HG02610 (cell line): ENCODE measurements around the gene EYA2.

Source experiments
- ATAC-seq: cut with Tn5 transposase; IDR thresholded peaks from one replicate; pipeline ENCODE4 v1.9.1; 2021; ENCODE audit warnings: mild to moderate bottlenecking, moderate library complexity; ENCODE audit not compliant: unreplicated experiment

Gene EYA2

DNA sequence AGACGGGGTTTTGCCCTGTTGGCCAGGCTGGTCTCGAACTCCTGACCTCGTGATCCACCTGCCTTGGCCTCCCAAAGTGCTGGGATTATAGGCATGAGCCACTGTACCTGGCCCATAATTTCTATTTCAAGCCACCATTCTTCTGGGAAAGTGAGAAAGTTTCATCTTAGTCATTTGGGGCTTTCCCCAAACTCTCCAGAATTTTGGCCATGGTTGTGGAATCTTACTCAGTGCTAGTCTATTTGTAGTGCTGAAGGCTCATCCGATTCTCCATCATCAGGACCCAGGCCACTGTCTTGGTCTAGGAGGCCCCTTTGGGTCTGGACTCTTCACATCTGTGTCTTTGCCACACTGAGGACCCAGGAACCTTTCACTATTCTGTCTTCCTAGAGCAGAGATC lies 164.9 kb downstream of the EYA2 start:
- no peak for ATAC-seq

DNA sequence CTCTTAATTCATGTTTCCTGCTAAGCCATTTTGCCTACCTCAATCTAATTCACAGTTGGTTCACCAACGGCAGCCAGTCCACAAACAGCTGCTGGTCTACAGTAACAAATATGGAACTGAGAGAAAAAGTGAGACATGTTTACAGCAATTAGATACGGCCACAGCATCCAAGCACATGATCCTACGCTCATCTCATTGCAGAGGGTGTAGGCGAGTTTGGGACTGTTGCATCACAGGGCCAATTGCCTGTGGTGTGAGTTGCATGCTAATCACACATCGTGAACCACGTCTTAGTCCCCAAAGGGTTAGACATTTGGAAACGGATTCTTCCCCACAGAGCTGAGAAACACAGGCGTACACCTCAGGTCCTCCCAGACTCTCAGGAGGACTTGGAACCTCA lies 166.9 kb downstream of the EYA2 start:
- no peak for ATAC-seq

DNA sequence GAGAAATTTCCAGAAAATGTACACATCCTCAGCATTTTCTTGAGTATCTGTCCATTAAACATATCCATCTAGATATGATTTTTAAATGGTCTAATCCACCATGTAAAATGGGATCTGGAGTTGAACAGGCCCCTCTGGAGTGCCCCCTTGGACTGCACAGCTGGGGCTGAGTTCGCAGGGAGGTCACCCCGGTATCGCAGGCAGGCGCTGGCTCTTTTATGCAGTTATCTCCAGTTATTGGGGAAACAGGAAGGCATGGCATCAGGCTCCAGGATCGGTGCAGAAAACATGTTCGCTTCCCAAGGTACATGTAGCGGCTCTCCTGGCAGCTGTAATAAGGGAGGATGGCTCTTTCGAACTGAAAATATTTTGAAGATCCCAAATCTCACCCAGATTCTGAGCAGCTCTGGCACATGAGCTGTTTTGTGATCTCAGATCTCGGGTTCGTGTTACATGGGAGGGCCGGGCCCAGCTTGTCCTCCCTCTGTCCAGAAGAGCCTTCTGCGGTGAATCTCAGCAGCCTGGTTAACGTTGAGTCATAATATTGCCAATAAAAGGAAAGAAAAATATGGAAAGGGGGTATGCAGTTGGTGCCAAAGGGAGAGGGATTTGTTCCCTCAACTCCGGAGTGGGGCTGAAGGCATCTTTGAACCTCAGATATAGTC lies 167.7 kb downstream of the EYA2 start:
- no peak for ATAC-seq

DNA sequence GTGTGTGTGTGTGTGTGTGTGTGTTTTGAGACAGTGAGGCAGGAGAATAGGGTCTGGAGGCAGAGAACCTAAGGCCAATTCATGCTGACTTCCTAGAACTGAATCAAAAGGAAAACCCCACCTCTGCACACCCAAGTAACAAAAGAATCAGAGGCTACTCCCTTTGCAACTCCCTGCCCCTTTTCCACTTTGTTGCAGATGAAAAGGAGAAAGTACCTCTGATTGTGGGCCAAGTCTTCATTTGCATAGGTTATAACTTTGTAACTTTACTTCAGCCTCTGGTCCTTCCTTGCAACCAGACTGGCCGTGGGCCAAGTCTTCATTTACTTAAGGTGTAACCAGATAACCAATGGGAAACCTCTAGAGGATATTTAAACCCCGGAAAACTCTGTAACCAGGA lies 168.8 kb downstream of the EYA2 start:
- ATAC-seq, result no peak

DNA sequence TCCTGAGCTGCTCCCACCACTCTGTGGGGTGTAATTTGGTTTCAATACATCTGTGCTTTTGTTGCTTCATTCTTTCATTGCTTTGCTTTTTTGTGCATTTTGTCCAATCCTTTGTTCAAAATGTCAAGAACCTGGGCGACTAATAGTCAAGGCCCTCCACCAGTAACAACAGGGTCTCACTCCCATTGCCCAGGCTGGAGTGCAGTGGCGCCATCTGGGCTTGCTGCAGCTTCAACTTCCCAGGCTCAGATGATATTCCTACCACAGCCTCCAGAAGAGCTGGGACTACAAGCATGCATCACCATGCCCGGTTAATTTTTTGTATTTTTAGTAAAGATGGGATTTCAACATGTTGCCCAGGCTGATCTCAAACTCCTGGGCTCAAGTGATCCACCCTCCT lies 169.2 kb downstream of the EYA2 start:
- no peak for ATAC-seq

DNA sequence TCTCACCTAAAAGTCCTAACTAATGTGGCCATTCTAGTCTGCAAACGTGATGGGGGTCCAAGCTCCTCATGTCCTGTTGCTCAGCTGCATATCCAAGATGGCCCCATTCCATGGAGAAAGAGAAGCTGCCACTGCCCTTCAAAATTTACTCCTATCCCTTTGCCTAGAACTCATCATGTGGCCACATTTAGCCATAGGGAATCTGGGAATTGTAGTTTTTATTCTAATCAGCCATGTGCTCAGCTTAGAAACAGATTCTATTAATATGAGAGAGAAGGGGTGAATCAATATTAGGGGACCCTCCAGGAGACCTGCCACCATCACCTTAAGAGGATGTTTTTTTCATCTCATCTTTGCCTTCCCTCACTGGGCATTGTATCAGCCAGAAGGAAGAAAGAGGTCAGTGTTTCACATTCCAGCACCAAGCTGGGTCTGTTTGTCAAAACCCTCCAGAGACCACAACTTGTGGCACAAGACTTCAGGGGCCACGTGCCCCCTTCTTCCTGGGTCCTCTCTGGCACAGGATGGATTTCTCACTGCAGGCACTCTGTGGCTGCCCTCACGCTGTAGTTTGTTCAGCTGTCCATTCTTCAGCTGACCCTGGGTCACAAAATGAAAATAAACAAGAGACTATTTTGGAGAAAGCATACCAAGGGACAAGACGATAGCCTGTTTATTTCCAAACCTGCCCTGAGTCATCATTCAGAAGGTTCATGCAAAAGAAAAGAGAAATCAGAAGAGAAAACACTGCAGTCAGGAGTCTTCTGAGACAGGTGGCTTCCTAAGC lies 172.0 kb downstream of the EYA2 start:
- no peak for ATAC-seq

DNA sequence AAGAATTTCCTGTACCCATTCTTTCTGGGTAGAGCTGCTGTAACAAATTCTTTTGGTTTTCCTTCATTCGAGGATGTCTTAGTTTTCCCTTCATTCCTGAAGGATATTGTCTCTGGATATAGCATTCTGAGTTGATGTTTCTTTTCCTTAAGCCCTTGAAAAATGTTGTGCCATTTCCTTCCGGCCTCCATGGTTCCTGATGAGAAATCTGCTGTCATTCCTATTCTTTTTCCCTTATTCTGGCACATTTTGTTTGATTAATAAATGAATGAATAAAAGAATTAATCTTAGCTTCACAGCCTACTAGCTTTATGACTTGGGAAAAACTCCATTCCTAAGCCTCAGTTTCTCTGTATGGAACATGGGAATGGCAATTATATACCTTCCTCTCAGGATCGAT lies 173.1 kb downstream of the EYA2 start:
- no peak for ATAC-seq

DNA sequence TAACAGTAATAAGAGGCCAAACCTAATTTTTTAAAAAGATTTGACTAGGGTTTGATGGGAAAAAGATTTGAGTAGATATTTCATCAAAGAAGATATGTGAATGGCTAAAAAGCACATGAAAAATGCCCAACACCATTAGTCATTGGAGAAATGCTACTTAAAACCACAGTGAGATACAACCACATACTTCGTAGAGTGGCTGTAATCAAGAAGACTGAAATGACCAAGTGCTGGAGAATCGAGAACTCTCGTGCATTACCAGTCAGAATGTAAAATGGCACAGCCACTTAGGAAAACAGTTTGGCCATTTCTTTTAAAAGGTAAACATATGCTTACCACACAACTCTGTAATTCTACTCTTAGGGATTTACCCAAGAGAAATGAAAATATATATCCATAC lies 175.5 kb downstream of the EYA2 start:
- no peak for ATAC-seq

DNA sequence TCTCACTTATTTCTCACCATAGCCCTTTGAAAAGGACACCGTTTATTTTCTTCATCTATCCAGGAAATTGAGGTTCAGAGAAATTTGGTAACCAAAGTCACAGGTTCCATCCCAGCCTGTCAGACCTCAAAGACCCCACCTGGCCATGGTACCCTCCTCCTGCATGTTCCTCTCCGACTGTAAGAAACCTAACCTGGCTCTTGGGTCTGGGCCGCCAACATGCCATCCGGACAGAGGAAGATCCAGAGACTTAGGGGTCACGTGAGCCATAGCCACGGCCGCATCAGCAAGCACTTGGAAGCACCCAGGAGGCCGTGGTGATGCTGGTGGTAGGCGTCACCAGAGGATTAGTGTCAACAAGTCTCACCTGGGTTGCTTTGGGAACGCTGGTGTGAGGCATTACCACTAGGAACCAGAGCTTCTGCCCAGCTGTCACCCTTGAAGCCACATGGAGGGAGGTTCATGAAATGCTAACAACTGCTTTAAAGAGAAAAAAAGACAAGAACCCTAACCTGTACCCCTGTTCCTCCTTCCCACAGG lies 177.1 kb downstream of the EYA2 start:
- no peak for ATAC-seq

DNA sequence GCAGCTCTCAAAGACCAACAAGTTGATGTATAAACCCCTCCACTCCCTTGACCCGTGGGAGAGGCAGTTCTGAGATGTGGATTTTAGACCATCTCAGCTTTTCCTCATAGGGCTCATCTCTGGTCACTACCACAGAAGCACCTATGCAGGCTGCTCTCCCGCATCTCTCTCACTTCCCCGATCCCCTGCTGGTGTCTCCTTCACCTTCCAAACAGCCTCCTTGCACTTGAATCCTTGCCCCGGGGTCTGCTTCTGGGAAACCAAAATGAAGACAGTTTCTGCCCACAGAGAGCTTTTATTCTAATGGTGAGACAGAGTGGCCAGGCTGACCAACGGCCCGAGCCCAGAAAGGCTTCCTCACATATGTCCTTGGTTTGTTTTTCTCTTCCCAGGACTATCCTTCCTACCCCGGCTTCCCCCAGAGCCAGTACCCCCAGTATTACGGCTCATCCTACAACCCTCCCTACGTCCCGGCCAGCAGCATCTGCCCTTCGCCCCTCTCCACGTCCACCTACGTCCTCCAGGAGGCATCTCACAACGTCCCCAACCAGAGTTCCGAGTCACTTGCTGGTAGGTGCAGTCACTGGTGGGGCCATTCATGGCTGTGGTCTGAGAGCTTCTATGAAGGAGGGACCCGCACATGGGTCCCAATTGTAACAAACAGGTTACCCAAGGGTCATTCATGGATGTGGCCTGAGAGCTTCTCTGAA lies 179.3 kb downstream of the EYA2 start:
- no peak for ATAC-seq

DNA sequence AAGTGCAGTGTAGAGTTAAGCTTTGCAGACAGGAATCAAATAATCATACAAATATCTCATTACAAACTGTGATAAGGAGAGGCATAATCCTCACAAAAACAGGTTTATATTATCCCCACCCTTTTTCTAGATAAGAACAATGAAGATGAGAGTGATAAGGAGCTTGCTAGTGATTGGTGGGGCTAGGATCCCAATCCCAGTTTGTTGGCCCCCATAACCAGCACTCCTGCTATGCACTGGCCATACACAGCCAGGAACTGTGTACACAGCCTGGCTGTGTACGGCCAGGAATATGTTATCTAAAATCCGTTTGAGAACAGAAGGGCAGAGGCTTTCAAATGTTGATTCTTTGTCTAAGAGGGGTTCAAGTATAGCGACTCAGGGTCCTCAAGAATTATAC lies 180.6 kb downstream of the EYA2 start:
- no peak for ATAC-seq

DNA sequence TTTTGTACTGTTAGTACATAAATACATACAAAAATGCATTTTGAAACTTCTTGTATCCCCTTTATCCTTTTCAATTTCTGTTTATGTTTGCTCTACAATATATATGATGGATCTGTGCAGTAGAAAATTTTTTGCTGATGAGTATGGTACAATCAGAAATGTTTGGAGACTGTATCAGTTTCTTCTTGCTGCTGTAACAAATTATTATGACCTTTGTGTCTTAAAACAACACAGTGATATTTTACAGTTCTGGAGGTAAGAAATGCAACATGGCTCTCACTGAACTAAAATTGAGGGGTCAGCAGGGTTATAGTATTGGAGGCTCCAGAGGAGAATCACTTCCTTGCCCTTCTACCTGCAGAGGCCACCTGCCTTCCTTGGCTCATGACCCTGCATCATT lies 184.4 kb downstream of the EYA2 start:
- no peak for ATAC-seq

DNA sequence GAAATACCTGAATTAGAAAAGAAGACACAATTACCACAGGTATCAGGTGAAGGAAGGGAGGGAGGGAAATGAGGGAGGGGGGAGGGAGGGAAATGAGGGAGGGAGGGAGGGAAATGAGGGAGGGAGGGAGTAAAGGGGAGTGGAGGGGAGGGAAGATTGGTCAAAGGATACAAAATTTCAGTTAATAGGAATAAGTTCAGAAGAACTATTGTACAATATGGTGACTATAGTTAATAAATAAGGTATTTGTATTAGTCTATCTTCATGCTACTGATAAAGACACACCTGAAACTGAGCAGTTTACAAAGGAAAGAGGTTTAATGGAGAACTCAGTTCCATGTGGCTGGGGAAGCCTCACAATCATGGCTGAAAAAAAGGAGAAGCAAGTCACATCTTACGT lies 185.7 kb downstream of the EYA2 start:
- ATAC-seq, result no peak

DNA sequence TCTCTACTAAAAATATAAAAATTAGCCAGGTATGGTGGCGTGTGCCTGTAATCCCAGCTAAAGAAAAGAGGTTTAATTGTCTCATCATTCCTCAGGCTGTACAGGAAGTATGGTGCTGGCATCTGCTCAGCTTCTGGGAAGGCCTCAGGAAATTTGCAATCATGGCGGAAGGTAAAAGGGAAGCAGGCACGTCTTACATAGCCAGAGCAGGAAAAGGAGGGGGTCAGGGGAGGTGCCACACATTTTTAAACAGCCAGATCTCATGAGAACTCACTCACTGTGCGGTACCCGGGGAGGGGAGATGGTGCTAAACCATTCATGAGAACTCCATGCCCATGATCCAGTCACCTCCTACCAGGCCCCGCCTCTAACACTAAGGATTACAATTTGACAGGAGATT lies 191.7 kb downstream of the EYA2 start:
- no peak for ATAC-seq

DNA sequence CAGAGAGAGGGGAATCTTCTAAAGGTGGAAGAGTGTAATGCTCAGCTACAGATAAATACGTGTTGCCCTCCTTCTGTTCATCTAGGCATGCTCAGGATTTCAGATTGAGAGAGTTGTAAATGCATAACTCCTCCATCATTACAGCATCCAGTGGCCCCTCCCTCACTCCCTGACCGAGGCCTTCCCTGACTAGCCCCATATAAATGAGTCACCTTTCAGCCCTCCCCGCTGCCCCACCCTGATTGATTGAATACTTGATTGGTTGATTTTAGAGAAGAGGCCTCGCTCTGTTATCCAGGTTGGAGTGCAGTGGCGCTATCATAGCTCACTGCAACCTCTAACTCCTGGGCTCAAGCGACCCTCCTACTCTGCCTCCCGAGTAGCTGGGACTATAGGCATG lies 193.7 kb downstream of the EYA2 start:
- no peak for ATAC-seq

DNA sequence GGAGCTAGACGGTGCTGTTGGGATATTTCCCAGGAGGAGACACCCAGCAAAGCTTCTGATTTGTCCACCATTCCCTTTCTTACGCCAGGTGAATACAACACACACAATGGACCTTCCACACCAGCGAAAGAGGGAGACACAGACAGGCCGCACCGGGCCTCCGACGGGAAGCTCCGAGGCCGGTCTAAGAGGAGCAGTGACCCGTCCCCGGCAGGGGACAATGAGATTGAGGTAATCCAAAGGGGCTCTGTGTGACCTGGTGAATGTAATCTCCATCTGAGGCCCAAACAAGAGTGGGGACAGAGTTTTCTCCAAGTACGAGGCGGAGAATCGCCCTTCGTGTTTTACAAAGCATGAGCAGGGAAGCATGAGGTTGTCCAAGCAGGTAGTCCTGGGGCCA lies 194.5 kb downstream of the EYA2 start:
- no peak for ATAC-seq

DNA sequence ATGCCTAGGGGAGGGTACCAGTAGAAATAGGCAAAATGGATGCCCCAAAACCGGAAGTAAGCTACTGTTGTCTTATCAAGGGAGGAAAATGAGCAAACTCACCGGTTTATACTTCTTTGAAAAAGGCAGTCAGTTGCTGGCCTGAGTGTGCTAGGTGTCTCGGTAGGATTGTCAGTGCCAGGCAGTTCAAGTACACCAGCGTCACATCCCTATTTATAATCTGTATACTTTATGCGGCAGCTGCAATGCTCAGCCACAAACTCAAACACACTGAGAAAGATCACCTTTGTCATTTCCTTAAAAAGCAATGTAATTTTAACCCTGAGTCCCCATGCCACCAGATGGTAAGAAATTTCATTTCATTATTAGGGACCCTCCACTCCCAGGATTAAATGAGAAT lies 196.2 kb downstream of the EYA2 start:
- no peak for ATAC-seq

DNA sequence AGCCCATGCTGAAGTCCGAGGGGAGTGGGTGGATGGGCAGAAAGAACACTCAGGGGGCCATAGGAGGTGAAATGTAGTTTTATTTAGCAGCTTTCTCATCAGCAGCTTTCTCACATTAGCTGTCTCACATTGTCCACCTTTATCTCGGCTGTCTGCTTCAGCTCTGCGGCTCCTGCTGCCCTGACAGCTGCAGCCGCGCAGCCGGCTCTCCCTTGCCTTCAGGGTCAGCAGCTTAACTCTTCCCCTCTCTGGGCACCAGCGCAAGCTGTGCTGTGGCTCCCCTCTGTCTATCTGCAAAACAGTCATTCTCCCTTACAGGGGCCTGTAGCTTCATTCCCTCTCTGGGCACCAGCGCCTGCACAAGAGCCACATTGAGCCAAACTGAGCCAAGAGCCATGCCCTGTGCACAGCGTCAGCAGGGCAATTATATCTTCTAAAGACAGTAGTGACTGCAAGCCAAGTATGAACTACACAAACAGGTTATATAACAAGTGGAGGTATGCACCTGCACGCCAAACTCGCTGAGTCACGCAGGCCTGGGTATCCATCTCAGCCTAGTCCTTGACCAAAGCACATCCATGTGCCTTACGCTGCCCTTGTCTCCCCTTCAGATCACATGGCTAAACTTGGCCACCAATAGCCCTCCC lies 198.8 kb downstream of the EYA2 start:
- no peak for ATAC-seq

DNA sequence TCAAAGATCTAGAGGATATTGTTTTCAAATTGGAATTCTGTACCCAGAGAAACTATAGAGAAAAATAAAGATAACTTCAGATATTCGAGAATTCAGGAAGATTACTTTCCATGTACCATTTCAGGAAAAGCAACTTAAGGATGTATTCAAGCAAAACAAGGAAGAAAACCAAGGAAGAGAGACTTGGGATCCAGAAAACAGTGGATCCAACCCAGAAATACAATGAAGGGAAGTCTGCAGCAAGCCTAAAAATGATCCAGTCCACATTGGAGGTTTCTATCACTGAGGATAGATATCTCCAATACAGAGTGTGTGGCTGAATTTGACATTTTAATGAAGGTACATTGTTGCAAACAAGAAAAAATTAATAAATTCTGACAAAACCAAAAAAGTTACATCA lies 201.0 kb downstream of the EYA2 start:
- no peak for ATAC-seq

DNA sequence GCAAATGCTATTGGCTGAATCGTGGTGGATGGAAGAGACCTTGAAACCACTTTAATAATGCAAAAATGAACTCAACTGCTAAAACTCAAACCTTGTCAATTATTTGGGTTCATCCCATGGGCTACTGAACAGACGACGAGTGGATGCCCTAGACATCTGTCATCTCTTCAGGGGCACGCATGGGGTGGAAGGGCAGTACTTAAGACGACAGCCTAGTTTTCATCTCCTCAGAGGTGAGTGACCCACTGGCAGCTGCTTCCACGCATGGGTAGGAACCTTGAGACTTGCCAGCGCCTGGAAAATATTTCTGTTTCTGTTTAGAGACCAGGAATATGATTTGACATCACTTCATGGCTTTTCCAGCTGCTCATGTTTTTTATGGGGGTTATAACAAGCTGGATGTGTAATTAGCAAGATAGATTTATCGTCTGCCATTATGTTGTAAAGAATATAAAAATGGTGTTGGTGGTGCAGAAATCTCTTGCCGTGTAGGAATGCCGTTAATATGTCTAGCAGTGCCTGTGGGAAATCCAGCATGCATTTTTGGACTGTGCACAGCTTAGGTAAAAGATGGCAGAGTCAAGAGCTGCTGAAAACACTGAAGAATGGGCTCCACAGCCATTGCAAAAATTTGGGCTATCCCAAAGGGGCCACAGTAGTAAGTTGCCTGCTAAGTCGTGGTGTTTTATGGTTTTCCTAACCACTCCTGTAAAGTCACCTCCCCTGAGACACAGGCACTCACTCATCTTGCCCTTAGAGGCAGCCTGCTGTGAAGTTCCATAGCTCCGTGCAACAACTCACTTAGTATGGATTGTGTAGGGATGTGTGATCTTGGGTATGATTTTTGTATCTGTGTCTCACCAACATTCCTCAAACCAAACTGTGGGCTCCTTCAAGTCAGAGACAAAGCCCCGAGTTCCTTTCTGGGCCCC lies 203.3 kb downstream of the EYA2 start:
- no peak for ATAC-seq
